NAMALWA (cell line): ENCODE results near the gene PDZD2.

Source experiments
- DNase-seq: peaks from one replicate; pipeline ENCODE4 v3.0.0-alpha.2; 2015; ENCODE audit warnings: low spot score

PDZD2 gene

DNA sequence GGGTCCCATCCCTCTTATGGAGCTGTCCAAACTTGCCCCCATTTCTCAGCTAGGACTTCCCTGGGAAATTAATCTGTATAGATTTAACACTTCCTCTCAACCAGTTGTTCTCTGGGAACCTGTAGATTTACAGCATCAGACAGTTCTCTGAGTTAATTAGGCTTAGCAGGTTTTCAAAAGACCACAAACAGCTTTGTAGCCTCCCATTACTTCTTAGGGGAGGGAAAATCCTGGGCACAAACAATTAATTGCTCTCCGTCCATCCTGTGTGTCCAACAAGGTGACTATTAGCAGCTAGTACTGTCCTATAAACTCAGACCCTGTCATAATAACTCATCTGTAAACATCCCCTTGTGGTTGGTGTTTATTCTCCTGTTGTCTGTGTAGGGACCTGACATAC lies 337.2 kb downstream of the PDZD2 start:
- DNase-seq: no peak

DNA sequence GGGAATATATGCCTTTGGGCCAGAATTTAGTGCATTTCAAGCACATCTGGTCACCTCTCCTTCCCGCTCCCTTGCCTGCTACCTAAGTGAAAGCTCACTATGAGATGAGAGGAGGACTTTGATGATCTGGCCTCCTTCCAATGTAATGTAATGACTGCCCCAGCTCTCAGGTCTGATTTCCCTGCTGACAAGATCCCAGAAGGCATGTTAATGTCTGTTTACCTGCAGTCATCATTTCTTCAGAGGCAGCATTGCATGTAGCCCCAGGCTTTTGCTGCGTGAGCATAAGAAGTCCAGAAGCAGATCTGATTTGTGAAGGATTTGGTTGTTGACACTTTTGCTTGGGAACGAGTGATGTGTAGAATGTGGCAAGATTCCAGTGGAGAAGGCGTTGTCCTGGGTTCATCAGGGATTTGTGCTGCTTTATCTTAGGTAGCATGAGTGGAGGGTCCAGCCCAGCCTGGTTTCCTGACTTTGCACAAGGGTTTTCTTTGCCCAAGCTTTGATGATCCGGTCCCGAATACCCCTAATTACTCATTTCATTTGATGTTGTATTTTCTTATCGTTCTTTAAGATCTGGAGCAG lies 342.5 kb downstream of the PDZD2 start:
- no peak for DNase-seq

DNA sequence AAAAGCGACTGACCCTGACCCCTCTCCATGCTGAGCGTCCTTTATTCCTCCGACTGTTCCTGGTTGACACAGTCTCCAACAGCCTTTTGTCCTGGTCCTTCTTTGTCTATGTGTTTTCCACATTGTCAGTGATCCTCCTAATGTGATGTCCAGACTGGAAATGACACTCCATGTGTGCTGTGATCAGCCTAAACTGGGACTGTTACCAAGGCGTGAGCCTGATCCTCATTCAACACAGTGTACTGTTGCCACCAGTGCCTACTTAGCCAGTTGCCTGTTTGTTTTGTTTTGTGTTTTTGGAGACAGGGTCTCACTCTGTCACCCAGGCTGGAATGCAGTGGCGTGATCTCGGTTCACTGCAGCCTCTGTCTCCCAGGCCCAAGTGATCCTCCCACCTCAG lies 343.1 kb downstream of the PDZD2 start:
- DNase-seq: no peak

DNA sequence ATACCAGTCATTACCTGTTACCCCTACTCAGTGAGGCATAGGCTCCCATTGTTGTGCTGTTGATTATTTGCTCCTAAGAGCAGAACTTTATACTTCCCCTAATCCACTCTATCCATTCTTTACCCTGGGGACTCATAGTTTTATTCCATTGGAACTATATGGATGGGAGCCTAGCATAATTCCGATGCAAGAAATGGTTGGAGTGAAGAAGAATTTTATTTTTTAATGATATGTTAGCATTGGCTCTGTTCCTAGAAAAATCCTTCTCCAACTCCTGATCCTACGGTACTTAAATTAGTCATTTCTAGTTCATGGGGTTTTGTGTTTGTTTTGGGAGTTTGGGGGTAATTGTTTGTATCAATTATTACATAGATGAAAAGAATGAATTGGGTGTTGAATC lies 343.7 kb downstream of the PDZD2 start:
- no peak for DNase-seq

DNA sequence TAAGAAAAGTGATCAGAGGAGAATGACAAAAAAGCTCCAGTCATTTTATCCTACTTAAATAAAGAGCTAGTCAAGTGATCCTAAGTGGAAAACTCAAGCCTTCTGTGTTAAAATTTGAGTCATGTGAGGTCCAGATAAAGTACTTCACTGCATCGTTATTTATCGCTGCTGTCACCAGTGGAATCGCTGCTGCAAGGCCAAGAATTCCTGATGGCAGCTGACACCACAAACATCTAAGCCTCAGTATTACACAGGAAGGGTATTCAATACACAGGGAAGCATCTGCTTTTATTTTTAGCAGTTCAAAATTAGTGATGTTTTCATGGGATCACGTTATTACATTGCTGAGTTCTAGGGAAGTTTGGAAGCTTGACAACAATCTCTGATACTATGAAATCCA lies 344.9 kb downstream of the PDZD2 start:
- no peak for DNase-seq

DNA sequence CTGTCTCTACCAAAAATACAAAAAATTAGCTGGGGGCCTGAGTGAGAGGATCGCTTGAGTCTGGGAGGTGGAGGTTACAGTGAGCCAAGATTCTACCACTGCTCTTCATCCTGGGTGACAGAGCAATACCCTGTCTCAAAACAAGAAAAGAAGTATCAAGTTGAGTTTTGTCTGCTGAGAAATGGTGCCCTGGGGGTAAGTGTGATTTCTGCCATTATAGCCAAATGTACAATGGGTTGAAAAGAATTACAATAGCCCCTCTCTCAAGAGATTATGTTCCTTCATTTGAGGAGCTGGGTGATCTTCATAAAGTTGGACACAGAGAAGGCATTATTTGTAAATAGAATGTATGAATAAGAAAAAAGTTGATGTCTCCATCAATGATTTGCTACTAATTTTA lies 345.8 kb downstream of the PDZD2 start:
- DNase-seq: no peak

DNA sequence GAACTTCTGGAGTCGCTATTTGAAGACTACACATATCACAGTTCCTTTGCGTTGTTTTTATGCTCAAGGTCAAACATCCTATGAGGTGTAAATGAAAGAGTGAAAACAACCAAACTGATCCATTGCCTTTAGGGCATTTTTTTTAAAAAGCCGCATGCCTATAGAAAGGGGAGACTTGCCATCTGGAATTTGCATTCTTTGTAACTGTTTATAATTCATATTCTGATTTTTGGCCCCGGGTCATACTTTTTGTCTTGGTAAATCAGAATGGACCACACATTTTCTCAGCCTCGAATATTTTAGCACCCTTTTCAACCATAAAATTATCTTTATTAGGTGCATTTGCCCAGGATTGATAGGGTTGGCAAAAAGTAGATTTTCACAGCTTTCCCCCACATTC lies 347.2 kb downstream of the PDZD2 start:
- no peak for DNase-seq

DNA sequence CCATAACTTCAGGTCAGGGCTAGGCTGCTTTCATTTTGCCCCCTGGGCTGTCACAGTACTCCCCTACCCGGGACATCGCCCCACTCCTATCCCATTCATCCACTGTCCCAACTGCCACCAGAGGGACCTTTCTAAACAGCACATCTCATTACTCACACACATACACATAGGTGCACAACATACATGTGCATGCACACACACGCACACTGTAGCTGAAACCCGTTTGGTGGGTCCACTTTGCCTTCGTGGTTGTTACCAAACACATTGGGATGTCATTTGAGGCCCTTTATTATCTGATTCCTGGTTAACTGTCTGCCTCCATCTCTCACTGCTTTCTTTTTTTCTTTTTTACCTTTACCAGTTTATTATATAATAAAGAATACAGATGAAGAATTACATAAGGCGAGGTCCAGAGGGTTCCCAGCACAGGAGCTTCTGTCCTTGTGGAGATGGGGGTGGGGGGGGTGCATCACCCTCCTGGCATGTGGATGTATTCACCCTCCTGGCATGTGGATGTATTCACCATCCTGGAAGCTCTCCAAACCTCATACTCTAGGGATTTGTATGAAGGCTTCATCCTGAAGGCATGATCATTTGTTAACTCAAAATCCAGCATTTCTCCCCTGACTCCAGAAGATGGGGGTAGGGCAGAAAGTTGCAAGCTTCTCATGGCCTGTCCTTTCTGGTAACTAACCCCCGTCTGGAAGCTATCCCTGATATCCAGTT lies 349.2 kb downstream of the PDZD2 start:
- DNase-seq: no peak

DNA sequence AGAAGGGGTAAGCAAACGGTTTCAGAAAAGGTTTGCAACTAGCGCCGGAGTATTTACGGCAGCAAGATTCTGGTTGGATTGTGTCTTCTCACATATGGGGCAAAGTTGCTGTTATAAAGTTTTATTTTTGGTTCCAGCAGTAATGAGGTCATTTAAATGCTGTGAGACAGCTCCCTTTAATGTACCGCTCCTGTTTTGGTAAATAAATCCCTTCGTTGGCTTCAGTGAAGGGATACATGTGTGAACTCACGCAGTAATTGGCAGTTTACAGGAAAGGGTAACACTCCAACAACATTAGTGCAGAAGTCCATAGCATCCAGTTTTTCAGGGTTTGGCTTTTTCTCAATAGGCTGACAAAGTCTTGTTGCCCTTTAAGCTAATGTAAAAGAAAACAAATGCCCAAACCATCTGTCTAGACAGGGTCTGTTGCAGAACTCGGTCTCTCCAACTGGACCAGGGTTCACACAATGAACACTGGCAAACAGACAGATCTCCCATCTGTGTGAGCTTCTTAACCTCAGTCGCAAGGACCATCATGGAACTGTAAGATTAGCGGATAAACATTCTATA lies 351.2 kb downstream of the PDZD2 start:
- DNase-seq: no peak

DNA sequence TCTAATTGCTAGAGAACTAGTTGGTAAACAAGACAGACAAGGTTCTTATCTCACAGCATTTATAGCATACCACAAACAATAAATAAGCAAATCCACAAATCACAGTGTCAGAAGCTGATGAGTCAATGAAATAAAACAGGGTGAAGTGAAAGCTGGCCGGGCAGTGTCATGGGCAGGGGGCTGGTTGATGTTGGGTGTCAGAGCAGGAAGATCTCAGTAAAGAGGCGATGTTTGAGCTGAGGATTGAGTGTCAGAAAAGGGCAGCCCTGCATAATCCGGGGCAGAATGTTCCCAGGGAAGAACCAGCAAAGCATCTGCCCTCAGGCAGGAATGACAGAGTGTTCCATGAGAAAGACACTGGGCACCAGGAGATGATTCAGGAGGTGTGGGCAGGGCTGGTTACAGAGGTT lies 351.8 kb downstream of the PDZD2 start:
- no peak for DNase-seq

DNA sequence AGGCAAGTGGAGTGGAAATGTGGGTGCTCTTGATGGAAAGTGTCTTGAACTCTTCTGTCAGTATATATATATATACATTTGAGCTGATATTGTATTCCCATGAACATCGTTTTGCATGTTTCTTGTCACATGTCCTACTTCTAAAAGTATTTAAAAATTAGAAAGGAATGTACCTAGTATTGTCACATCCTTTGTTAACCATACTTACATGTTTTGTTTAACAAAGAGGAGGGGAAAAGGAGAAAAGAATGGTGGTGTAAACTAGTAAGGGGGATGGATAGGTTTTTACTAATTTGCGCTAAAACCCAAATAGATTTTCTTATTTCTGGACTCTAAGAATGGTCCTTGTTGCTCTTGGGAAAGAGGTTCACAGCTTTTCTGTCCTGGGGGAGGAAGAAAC lies 353.4 kb downstream of the PDZD2 start:
- no peak for DNase-seq

DNA sequence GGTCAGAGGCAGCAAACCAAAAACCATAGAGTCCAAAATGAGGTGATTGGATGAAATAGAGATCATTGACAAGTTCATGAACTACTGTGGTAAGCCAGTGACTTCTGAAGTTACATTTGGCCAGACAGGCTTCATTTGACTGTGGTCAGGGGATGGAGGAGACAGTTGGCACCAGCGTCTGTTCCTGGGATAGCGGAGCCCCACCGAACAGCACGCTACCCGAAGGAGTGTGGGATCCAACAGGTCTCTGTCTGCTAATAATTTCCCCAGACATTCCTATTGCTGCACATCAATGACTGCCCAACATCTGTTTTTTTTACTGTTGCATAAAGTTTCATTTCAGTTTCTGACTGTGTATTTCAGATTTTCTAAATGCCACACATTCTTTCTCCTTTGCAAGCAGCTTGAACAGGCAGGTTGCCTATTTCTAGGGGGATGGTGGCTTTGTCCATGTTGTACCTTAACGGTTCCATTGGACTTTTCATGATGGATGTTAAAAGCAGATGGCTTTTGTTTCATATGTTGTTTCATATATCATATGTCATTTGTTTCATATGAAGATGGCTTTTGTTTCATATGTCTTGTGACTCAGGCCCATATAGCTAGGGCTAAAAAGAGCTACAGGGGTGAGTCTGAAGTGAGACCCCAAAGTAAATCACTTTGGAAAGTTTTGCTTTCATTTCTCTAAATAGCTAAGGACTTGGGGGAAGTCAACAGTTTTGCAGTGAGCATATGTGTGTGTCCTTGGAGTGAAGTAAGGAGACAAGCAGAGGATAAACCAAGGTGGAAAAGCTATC lies 354.4 kb downstream of the PDZD2 start:
- DNase-seq: no peak

DNA sequence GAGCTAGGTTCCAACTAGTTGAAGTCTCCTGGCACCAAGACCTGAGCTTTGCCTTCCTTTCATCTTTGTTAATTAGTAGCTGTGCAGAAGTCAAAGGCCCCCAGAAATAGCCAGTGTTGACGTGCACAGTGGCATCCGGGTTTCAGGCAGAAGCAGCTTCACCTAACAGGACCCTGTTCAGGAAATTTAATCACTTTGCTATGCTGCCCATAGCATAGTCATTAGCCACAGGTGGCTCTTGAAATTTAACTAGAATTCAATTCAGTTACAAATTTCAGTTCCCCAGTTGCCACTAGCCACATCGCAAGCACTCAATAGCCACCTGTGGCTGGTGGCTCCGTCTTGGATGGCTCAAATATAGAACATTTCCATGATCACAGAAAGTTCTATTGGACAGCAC lies 356.1 kb downstream of the PDZD2 start:
- peak; percentile 23 for DNase-seq

DNA sequence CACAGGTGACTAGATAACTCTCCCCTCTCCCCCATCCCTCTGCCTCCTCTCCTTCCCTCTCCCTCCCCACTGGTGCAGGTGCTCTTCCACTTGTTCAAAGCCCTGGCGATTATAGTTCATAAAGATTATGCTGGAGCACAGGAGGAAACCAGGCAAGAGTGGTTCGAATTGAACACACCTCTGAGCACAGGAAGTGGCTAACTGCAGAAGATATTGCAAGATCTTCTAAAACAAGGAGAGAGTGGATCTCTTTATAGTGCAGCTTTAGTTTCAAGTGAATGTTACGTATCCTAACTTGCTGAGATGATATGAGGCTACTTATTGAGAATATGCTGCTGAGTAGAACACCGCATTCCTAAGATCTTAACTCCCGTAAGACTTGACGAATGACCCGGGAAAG lies 356.8 kb downstream of the PDZD2 start:
- DNase-seq: no peak

DNA sequence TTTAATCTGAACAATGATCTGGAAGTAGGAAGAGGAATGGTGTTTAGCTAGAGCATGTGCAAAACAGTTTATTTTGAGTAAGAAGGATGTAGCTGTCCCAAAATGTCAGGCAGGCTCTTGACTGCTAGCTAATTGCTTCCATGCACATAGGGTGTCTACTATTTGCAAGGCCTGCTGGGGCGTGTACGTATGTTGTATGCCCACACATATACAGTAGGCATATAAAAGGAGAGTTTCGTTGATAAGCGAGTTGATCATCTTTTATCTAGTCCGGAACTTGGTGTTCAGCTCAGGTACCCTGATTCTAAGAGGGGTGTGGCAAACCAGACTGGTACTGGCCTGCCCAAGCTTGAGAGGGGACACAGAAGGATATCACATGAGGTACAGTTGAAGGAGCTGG lies 358.0 kb downstream of the PDZD2 start:
- no peak for DNase-seq

DNA sequence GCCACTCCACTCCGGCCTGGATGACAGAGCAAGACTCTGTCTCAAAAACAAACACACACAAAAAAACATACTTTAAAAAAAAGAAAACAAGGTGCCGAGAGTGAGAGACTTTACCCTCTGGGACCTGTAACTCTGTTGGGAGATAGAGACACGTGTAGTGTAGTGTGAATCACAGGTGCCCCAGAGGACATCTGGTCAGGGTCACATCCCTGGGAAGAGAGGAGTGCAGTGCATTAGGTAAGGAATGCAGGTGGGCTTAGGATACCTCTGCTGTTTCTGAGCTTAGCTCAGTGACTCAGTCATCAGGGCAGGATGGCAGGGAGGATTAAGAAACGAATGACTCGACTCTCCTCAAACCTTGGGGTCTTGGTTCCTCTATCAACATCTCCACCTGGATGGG lies 360.5 kb downstream of the PDZD2 start:
- DNase-seq: no peak

DNA sequence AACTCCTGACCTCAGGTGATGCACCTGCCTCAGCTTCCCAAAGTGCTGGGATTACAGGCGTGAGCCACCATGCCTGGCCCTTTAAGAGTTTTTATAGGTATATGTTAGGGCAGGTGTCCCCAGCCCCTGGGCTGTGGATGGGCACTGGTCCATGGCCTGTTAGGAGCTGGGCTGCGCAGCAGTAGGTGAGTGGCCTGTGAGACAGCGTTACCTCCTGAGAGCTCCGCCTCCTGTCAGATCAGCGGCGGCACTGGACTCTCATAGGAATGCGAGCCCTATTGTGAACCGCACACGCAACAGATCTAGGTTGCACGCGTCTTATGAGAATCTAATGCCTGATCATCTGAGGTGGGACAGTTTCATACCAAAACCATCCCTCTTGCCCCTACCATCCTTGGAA lies 361.8 kb downstream of the PDZD2 start:
- no peak for DNase-seq

DNA sequence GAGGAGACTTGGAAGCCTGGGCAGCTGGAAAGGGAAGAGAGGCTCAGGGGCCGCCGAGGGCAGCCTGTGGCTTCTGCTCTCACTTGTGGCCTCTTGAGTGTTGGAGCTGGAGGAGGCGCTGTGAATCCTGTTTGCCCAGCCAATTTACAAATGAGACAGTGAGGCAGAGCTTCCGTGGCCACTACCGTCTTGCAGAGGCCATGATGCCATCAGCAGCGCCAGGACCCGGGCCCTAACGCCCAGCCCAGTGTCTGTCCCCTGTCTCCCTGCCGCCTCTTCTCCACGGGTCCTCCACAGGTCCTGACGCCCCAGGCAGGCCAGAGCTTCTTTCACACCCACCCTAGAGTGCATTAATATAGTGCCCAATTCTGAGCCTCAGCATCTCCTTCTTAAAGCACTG lies 362.4 kb downstream of the PDZD2 start:
- no peak for DNase-seq

DNA sequence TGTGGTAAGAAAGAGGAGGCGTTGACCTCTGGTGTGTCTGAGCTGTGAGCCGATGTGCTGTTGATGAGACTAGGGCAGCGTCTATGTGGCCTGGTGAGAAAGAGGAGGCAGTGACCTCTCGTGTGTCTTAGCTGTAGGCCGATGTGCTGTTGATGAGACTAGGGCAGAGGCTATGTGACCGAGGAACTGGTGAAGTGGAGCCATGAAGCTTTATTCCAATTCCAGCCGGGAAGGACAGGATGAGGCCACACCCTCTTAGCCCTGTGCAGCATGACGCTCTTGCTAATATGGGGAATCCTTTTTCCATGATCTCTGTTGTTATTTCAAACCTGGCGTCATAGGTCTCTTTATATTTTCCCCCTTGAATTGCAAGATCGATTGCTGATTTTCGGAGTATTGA lies 362.8 kb downstream of the PDZD2 start:
- no peak for DNase-seq

DNA sequence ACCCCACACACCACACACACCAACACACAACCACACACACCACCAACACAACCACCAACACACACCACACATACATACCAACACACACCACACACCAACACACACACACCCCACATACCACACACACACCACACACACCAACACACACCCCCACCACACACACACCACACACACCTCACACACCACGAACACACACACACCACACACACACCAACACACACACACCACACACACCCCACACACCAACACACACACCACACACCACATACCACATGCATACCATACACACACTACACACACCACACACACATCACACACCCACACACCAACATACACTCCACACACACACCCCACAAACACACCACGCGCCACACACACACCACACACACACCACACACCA lies 363.8 kb downstream of the PDZD2 start:
- no peak for DNase-seq

DNA sequence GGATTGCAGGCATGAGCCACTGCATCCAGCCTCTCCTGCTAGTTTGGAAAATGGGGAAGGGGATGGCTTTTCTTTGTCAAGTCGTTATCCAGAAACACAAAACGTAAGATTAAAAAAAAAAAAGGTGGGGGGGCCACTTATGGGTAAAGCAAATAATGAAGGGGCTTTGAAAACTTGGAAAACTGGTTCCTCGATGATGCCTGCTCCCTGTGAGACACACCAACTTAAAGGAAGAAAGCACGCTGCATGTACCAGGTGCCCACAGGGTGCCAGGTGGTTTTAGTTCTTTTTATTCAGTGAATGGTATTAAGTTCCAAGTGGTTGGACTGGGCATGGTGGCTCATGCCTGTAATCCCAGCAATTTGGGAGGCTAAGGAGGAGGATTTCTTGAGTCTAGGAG lies 365.1 kb downstream of the PDZD2 start:
- no peak for DNase-seq

DNA sequence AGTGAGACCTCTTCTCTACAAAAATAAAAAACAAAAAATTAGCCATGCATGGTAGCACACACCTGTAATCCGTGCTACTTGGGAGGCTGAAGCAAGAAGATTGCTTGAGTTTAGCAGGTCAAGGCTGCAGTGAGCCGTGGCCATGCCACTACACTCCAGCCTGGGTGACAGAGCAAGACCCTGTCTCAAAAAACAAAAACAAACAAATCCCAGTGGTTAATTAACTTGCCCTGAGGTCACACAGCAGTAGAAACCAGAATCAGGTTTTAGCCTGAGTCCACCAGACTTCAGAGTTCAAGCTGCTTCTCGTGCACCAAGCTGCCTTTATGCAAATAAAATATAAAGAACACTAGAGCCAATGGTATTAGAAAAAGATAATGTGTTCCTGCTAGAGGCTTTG lies 365.5 kb downstream of the PDZD2 start:
- DNase-seq: peak; percentile 31

DNA sequence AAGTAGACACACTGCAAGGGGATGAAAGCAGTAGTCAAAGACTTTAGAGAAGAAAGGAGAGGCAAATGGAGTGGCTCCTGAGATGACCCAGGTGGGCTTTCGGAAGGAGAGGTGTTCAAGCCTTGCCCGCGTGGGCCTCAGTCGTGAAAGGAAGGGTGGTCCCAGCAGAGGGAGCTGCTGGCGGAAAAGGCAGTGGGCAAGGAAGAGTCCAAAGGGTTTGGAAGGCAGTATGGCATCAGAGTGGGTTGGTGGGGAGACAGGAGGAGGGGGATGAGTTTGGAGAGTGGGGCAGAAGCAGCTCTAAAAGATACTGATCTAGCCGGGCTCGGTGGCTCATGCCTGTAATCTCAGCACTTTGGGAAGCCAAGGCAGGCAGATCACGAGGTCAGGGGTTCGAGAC lies 369.8 kb downstream of the PDZD2 start:
- no peak for DNase-seq
